Natural killer cell (primary cell): ENCODE measurements around the gene ARIH2. TPM values are rescaled to one million over a fixed set of nuclear protein-coding genes. Genes with fewer than 3 reads are reported as not detected.

Experiments used
- ATAC-seq, 3 donors: fragments of 150-1000 bp in 2 of 3; fragments of 200-7000 bp in 1 of 3; cut with Tn5 transposase; 1 replicate in 1 of 3; 2 replicates in 2 of 3; pipeline ENCODE4 v1.10.0; 2021; ENCODE audit warnings: mild to moderate bottlenecking in 2 of 3, moderate library complexity in 2 of 3
- DNase-seq, 2 donors: peaks; one replicate each; pipeline versions ENCODE4 v3.0.0 to v3.0.0-alpha.2; 2013 to 2021; ENCODE audit warnings: mixed read lengths in 1 of 2
- H3K27ac ChIP-seq: one replicate; pipeline ENCODE4 v1.5.1; 2013; ENCODE audit warnings: mild to moderate bottlenecking, low read length
- H3K27me3 ChIP-seq: one replicate; pipeline ENCODE4 v1.6.1; 2013; ENCODE audit warnings: low read length; ENCODE audit not compliant: control insufficient read depth, insufficient read depth
- H3K36me3 ChIP-seq: one replicate; pipeline ENCODE4 v1.6.1; 2013; ENCODE audit warnings: low read length; ENCODE audit not compliant: control insufficient read depth, insufficient read depth
- H3K4me1 ChIP-seq: one replicate; pipeline ENCODE4 v1.6.1; 2013; ENCODE audit warnings: low read length; ENCODE audit not compliant: control insufficient read depth, insufficient read depth
- H3K4me3 ChIP-seq: one replicate; pipeline ENCODE4 v1.5.1; 2013; ENCODE audit warnings: low read length
- H3K9me3 ChIP-seq: one replicate; pipeline ENCODE4 v1.6.1; 2013; ENCODE audit warnings: low read length; ENCODE audit not compliant: control insufficient read depth, insufficient read depth
- H3K27ac Mint-ChIP-seq, 2 donors: one replicate each; pipeline ENCODE4 v1.8.0; 2022; ENCODE audit warnings: mild to moderate bottlenecking in 2 of 2, mixed read lengths in 2 of 2, moderate library complexity in 1 of 2
- H3K27me3 Mint-ChIP-seq, 2 donors: one replicate each; pipeline ENCODE4 v1.8.0; 2022; ENCODE audit warnings: low read depth in 2 of 2, mixed read lengths in 2 of 2
- H3K36me3 Mint-ChIP-seq: one replicate; pipeline ENCODE4 v1.8.0; 2022; ENCODE audit warnings: mixed read lengths
- H3K4me1 Mint-ChIP-seq, 2 donors: one replicate each; pipeline ENCODE4 v1.8.0; 2022; ENCODE audit warnings: mixed read lengths in 2 of 2
- H3K4me3 Mint-ChIP-seq: one replicate; pipeline ENCODE4 v1.8.0; 2022; ENCODE audit warnings: mild to moderate bottlenecking, moderate library complexity, mixed read lengths
- H3K9me3 Mint-ChIP-seq, 2 donors: one replicate each; pipeline ENCODE4 v1.8.0; 2022; ENCODE audit warnings: mixed read lengths in 2 of 2
- WGBS: methylation state at CpG from one replicate; pipeline ENCODE4 v1.1.7; 2013; ENCODE audit warnings: missing lambda C conversion rate; ENCODE audit not compliant: insufficient coverage; 5-methylcytosine and 5-hydroxymethylcytosine counted together
- intact Hi-C: fragments of 100-400 bp; cut with micrococcal nuclease; formaldehyde crosslinking; loops from one replicate; pipeline ENCODE4 v1.14.2; 2022
- total RNA-seq, 4 donors: library from RNA; stranded (reverse); fragments of 120-200 nt in 1 of 4; gene quantifications; one replicate each; pipeline versions ENCODE4 v1.2.3 to v1.2.4, GENCODE V29; 2013 to 2022
- TF ChIP-seq, protein P1 (sequence below): fragments of 200-600 bp; IDR thresholded peaks from one replicate; pipeline ENCODE4 v1.8.0; 2022; ENCODE audit warnings: antibody characterized with exemption

Gene ARIH2
- total RNA-seq, 3 donors from 2014 or later (not counting 1 experiment from before 2014, with no cell fraction given), result 239 to 291 (median 243) TPM

DNA sequence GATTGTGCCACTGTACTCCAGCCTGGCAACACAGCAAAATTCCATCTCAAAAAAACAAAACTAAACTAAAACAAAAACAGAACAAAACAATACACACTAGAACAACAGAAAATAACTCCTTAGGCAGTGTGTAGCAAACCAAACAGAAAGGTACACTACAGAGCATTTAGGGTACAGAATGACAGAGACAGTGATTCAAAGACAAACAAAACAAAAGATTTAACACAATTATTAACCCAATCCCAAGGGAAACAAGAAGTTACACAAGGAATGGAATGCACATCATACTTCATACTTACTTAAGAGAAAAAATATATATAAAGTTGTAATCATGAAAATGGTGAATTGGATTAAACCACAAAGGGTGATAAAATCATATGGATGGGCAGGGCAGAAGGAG lies 32.9 kb upstream of the ARIH2 start:
- H3K27ac ChIP-seq, result no peak overlapping the region
- no peak for ATAC-seq
- TF ChIP-seq, protein P1, sequence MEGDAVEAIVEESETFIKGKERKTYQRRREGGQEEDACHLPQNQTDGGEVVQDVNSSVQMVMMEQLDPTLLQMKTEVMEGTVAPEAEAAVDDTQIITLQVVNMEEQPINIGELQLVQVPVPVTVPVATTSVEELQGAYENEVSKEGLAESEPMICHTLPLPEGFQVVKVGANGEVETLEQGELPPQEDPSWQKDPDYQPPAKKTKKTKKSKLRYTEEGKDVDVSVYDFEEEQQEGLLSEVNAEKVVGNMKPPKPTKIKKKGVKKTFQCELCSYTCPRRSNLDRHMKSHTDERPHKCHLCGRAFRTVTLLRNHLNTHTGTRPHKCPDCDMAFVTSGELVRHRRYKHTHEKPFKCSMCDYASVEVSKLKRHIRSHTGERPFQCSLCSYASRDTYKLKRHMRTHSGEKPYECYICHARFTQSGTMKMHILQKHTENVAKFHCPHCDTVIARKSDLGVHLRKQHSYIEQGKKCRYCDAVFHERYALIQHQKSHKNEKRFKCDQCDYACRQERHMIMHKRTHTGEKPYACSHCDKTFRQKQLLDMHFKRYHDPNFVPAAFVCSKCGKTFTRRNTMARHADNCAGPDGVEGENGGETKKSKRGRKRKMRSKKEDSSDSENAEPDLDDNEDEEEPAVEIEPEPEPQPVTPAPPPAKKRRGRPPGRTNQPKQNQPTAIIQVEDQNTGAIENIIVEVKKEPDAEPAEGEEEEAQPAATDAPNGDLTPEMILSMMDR, result no peak
- intact Hi-C loops, result no loop called here
- H3K4me3 ChIP-seq, result no peak overlapping the region
- H3K9me3 ChIP-seq, result no peaks in the 10 kb centered on the region
- H3K27me3 ChIP-seq, result no peaks in the 10 kb centered on the region
- H3K4me3 Mint-ChIP-seq, result no peak overlapping the region
- H3K27ac Mint-ChIP-seq, result peak overlapping the region in 1 of 2 donors; percentile 75
- H3K27me3 Mint-ChIP-seq, result no peaks in the 10 kb centered on the region
- no peak for DNase-seq
- peaks cover 32% of the 10 kb centered on the region for H3K36me3 ChIP-seq
- peaks cover 37 to 39% of the 10 kb centered on the region in 2 donors for H3K4me1 Mint-ChIP-seq
- H3K4me1 ChIP-seq, result no peaks in the 10 kb centered on the region
- H3K36me3 Mint-ChIP-seq, result peaks cover 10% of the 10 kb centered on the region
- H3K9me3 Mint-ChIP-seq, result no peaks in the 10 kb centered on the region

DNA sequence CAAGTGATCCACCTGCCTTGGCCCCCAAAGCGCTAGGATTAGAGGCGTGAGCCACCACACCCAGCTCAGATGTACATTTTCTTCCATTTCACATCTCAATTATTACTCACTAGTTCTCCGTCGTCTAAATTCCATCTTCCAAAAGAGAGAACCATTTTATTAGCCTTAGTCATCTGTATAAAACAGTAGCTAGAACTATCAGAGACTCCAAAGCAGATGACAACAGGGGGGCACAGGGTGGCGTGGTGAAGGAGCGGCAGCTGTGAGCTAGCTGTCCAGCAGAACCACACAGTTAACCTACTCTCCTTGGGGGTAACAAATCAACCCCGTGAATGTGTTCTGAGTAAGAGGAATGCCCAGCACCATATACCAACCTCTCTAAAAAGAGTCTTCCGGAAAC lies 27.0 kb upstream of the ARIH2 start:
- no peak overlapping the region for H3K27ac ChIP-seq
- Mint-ChIP-seq H3K27ac (peak overlapping the region in 1 of 2 donors; percentile 40), H3K36me3 (peaks cover 6% of the 10 kb centered on the region)

DNA sequence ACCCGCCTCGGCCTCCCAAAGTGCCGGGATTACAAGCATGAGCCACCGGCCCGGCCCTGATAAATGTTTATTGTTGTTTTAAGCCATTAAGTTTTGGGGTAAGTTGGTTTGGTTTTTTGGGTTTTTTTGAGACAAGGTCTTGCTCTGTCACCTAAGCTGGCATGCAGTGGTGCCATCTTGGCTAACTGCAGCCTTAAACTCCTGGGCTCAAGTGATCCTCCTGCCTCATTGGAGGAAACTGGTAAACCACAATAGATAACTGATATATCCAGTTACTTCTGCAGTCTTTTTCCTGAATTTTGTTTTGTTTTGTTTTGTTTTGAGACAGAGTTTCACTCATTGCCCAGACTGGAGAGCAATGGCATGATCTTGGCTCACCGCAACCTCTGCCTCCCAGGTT lies 24.1 kb upstream of the ARIH2 start:
- DNase-seq (no peak), ATAC-seq (no peak)
- H3K9me3 ChIP-seq, result no peaks in the 10 kb centered on the region
- H3K27me3 ChIP-seq, result no peaks in the 10 kb centered on the region
- peaks cover 35% of the 10 kb centered on the region for H3K4me1 ChIP-seq
- no peaks in the 10 kb centered on the region for H3K27me3 Mint-ChIP-seq
- peaks cover 14% of the 10 kb centered on the region for H3K36me3 ChIP-seq
- no peak overlapping the region for H3K27ac ChIP-seq
- H3K4me1 Mint-ChIP-seq, result peaks cover 47 to 48% of the 10 kb centered on the region in 2 donors
- TF ChIP-seq, protein P1, result no peak
- WGBS, result 100% methylated on average over 6 of the region's 6 CpGs
- intact Hi-C loops, result no loop called here
- H3K9me3 Mint-ChIP-seq, result no peaks in the 10 kb centered on the region
- no peak overlapping the region for H3K4me3 ChIP-seq
- H3K27ac Mint-ChIP-seq, result peak overlapping the region in 1 of 2 donors; percentile 36
- no peak overlapping the region for H3K4me3 Mint-ChIP-seq
- H3K36me3 Mint-ChIP-seq, result peaks cover 6% of the 10 kb centered on the region

More for the DNA sequence above, 27.0 kb upstream of the ARIH2 start:
- Histone ChIP-seq H3K4me1 (peaks cover 6% of the 10 kb centered on the region), H3K27me3 (no peaks in the 10 kb centered on the region), H3K4me3 (no peak overlapping the region), H3K36me3 (peaks cover 22% of the 10 kb centered on the region), H3K9me3 (no peaks in the 10 kb centered on the region)
- no peak for ATAC-seq
- Mint-ChIP-seq H3K4me3 (no peak overlapping the region), H3K9me3 (no peaks in the 10 kb centered on the region), H3K4me1 (peaks cover 27 to 30% of the 10 kb centered on the region in 2 donors), H3K27me3 (no peaks in the 10 kb centered on the region)
- WGBS, result 95% methylated on average over 7 of the region's 8 CpGs
- intact Hi-C loops, result no loop called here
- TF ChIP-seq, protein P1, result no peak
- no peak for DNase-seq

DNA sequence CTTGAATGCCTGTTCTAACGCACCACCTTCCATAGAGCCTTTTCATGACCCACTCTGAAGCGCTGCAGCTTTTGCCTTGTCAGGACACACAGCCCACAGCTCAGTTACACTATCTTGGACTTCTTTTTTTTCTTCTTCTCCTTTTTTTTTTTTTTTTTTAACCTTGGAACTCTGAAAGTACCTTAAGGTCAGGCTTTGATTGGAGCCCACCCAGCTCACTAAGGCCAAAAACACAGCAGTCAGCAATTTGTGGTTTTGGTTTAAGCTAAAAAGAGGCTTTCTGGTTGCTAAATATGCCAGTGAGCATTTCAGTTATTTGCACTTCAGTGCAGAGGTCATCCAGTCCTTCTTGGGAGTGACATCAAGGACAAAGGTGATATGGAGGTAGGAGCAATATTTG lies 21.7 kb upstream of the ARIH2 start:
- Mint-ChIP-seq H3K27me3 (no peaks in the 10 kb centered on the region), H3K4me1 (peaks cover 48 to 51% of the 10 kb centered on the region in 2 donors), H3K27ac (peak overlapping the region; percentile 86 to 88), H3K36me3 (peaks cover under 1% of the 10 kb centered on the region), H3K4me3 (peak overlapping the region; percentile 80), H3K9me3 (no peaks in the 10 kb centered on the region)
- TF ChIP-seq, protein P1, result no peak
- Histone ChIP-seq H3K36me3 (peaks cover 2% of the 10 kb centered on the region), H3K27ac (peak overlapping the region; percentile 88), H3K4me3 (no peak overlapping the region), H3K4me1 (peaks cover 44% of the 10 kb centered on the region), H3K27me3 (no peaks in the 10 kb centered on the region), H3K9me3 (no peaks in the 10 kb centered on the region)
- DNase-seq (no peak), ATAC-seq (no peak)
- 80% methylated on average over 2 of the region's 2 CpGs for WGBS
- intact Hi-C loops, result loop anchor here (5.0 kb wide), 1 partner anchor 50 kb away; the partner anchor contains the start of gene PRKAR2A
